Stimulated activated CD4-positive, alpha-beta T cell treated with anti-CD3 and anti-CD28 coated beads, TNF-alpha, amount 100 ng/mL, for 4 hours (primary cell): ENCODE measurements around the gene ACBD4.

ENCODE experiments used
- DNase-seq, 3 experiments: peaks; one replicate each; pipeline ENCODE4 v3.0.0-alpha.2; 2020; ENCODE audit warnings: low read depth in 3 of 3

Gene ACBD4

DNA sequence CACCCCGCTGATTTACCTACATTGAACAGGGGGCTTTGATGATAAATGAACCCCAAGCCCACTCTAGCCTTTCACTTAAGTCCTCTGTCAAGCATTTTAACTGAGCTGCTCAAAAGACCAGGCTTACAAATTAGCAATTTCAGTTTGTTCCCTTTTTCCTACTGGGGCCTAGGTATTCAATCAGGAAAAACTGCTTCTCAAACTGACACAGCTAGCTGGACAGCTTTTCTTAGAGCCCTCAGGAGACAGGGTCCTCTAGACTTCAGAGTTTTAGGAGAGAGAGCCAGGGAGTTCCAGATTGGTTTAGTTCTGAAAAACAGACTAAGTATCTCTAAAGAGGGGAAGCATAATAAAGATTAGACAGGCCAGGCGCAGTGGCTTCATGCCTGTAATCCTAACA, 20.0 kb downstream of the ACBD4 start:
- no peak for DNase-seq

DNA sequence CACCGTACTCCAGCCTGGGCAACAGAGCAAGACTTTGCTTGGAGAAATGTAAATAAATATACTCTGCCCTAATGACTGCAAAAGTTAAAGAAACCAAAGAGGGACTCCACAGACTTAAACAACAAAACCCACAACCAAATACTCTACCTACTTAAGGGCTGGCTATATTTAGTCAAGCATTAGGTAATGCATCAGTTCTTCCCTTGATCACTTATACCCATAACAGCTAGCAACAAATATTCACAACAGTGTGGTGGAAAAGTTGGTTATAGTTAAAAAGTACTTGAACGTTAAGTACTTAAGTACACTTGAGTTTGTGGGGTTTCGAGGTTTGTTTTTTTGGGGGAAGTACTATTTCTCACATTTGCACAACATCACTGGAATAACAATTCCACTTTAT, 20.8 kb downstream of the ACBD4 start:
- DNase-seq = no peak

DNA sequence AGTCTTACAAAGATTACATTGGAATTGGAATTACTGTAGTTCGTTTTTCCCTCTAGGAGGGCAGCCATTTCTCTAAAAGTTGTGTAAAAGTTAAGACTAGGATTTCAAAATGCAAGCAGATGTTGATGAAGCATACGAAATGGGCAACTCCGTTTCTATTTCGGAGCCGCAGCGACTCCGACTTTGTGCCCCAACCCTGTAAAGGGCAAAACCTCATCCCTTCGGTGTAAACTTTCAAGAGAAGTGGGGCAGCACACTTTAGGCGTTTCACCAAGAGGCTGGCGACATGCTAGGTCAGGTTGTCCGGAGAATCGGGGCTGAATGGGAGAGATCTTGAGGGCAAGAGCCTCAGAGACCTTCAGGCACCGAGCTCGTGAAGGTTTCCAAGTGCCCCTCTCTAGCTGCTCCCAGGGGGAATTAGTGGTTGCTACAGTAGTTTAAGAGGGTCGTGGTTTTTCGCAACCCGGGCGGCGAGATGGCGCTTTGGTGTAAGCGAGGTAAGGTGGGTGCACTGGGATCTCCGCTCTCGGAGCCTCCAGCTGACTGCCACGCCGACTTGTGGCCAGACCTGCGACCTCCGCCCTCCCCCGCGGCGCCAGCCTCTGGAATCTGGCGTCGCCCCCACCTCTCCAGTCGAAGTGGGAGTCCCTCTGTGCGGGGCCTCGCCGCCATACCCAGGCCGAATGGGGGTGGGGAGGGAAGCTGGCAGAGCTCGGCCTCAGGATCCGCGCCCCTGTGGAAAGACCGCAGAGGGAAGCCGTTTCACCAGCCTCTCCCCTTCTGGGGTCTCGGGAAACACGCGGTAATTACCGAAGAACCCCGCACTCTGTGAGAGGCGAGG, 25.2 kb downstream of the ACBD4 start:
- peak in 2 of 3 experiments; percentile 53 to 59 for DNase-seq

DNA sequence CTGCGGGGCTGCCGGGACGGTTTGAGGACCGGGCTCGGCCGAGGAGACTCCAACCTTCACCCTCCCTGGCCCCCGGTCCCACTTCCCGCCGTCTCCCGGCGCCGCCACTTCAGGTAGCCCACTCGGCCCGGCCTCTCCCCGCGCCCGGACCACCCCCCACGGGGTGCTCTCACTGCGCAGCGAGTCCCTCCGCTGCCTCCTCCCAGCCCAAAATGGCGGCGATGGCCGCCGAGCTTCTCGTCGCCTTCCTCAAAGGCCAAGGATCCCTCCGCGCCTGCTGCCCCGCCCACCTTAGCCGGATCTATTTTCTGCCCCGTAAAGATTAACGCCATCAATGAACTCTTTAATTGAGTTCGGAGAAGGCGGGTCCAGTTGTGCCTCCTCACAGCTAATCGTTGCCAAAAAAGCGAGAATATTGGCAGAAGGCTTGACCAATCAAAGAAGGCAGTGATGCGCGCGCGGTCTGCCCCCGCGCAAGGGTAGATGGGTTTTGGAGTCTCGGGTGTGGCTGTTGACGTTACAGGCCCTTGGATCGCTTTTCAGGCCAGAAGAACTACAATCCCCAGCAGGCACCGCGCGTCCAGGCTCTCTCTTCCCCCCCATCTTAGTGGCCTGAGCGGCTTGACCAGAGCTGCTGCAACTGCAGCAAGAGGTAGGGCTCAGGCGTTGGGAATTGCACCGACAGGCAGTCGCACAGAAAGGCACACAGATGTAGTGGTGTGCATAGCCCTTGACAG, 26.0 kb downstream of the ACBD4 start, which contains the start of gene HEXIM2:
HEXIM2 (plus strand) TSS at position 588 of the 737 bp plus-strand sequence. CDS start 919 bp downstream, outside the sequence.
- DNase-seq = peak; percentile 91 to 97 (median 96)

DNA sequence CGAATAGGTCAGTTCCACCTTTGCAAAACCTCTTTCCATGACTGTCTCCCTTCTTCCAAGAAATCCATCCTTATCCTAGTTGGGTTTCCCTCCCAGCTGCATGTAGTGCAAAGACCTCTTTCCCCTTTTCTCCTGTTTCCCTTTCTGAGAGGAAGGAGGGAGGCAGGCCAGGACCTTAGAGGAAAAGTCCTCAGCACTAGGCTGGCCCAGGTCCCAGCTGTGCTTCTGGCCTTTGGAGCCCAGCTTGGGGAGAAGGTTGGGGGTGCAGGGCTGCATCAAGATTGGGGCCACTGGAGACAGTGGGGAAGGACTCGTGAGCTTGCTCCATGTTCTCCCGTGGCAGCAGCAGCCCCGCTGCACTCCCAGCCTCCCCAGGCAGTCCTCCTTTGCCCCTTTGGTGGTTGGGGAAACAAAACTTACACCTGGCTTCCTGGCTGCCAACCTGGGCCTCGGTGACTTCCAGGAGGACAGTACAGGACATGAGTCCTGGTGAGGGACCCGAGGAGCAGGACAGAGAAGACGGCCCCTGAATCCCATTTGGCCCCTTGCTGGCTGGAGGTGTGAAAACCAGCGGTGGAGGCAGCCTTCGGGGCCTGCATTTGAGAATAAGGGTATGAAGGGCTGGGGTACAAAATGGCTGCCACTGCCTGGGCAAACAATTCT, 26.7 kb downstream of the ACBD4 start:
- DNase-seq = no peak

GRCh38 chr17:45164734-45165269, 29.3 kb downstream of the ACBD4 start:
- DNase-seq = no peak

DNA sequence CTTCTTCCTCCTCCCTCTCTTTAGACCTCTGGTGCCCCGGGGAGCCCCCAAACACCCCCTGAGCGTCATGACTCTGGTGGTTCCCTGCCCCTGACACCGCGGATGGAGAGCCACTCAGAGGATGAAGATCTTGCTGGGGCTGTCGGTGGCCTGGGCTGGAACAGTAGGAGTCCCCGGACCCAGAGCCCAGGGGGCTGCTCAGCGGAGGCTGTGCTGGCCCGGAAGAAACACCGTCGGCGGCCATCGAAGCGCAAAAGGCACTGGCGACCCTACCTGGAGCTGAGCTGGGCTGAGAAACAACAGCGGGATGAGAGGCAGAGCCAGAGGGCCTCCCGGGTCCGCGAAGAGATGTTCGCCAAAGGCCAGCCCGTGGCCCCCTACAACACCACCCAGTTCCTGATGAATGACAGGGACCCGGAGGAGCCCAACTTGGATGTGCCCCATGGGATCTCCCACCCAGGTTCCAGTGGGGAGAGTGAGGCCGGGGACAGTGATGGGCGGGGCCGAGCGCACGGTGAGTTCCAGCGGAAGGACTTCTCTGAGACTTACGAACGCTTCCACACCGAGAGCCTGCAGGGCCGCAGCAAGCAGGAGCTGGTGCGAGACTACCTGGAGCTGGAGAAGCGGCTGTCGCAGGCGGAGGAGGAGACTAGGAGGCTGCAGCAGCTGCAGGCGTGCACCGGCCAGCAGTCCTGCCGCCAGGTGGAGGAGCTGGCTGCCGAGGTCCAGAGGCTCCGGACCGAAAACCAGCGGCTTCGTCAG, 33.7 kb downstream of the ACBD4 start:
- DNase-seq = no peak

DNA sequence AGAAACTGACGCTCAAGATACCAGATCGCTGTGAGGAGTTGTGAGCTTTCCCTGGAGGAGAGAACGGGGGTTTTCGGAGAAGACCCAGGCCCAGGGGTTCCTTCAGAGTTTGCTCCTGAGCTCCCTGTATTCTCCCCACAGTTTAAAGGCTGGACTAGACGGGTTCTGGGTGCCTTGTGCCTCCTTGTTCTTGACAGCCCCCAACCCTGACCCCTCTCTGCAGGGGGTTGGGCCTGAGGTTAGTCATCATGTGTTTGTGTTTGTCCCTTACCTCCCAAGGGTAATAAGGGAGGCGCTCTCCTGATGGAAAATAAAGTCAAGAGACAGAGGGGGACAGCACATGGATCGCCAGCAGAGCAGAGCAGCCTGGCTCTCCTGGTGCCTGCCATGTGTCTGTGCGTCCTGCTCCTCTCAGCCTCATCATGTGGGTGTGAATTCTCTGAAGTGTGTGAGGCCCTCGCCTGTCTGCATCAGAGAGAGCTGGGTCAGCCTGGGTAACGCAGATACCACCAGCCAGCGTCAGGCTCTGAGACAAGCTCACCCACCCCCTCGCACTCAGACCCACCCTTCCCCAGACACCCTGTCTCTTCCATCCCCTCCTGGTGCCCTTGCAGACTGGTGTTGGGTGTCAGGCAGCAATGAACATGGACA, 34.9 kb downstream of the ACBD4 start:
- DNase-seq = no peak

DNA sequence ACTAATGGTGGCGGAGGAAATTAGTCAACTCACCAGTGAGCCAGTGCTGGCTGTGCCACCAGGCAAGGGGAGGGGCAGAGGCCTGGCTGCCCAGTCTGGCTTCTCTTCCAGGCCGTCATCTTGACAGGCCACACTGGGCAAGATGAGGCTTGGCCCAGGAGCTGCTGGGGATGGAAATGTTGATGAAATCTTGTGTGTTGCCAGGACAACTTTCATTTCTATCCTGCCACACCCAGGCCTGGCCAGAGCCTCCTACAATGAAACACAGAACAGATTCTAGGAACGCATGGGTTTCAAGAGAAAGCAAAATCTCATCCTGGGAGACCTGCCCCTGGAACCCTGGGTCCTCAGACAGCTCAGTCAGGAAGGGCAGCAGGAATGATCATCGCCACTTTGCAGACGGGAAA, 35.4 kb downstream of the ACBD4 start:
- no peak for DNase-seq

- no peak for DNase-seq
These were observed 36.1 kb downstream of the ACBD4 start for GRCh38 chr17:45171338-45172231.

DNA sequence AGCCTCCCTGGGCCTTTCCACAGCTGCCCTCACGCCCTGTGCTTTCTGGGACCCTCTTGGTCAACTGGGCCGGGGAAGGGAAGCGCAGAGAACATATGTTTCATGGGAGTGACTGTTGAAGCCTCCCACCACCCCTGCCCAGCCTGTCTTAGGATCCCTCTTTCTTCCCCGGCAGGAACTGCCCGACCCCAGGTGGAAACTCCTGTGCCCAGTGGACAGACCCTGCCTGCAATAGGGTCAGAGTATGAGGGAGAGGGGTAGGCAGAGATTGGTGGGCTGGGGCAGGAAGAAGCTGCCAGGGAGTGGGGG, 36.7 kb downstream of the ACBD4 start:
- no peak for DNase-seq

GRCh38 chr17:45172541-45173286, 37.2 kb downstream of the ACBD4 start:
- peak in 1 of 3 experiments; percentile 35 for DNase-seq

GRCh38 chr17:45175759-45176115, 40.2 kb downstream of the ACBD4 start:
- no peak for DNase-seq

DNA sequence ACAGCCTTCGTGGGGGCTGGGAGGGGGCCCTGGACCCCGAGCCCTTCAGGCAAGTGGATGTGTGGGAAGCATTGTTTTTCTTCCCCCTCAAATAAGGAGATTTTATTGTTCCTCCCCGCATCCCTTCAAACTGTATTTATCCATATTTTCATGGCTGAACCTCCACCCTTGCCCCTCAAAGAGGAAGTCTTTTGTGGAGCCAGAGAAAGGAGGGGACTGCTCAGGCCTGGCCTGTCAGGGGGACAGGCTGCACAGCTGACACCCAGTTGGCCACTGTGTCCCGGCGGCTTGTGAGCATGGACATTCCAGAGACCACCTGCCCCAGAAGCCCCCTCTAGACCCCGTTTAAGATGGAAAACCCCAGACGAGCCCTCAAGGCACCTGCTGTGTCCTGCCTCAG, 42.1 kb downstream of the ACBD4 start:
- DNase-seq = no peak

DNA sequence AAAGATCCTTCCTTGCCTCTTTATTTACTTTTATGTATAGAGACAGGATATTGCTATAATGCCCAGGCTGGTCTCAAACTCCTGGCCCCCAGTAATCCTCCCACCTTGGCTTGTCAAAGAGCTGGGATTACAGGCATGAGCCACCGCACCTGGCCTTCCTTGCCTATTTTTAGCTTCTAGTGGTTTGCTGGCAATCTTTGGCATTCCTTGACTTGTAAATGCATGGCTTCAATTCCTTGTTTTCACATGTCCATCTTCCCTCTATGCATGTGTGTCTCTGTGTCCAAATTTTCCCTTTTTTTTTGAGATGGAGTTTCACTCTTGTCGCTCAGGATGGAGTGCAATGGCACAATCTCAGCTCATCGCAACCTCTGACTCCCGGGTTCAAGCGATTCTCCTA, 48.7 kb downstream of the ACBD4 start:
- no peak for DNase-seq

DNA sequence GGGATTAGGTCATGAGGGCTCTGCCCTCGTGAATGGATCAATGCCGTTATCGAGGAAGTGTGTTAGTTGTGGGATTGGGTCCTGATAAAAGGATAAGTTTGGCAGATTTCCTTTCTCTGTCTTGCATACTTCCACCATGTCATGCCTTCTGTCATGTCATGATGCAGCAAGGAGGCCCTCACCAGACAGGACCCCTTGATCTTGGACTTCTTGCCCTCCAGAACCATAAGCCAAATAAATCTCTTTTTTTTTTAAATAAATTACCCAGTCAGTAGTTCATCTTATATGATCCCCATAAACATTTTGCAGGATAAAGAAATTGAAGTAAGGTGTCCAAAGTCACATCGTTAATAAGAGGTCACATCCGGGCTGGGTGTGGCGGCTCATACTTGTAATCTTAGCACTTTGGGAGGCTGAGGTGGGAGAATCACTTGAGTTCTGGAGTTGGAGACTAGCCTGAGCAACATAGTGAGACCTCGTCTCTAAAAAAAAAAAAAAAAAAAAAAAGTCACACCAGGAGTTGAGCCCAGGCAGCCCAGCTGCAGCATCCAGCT, 51.4 kb downstream of the ACBD4 start:
- no peak for DNase-seq

DNA sequence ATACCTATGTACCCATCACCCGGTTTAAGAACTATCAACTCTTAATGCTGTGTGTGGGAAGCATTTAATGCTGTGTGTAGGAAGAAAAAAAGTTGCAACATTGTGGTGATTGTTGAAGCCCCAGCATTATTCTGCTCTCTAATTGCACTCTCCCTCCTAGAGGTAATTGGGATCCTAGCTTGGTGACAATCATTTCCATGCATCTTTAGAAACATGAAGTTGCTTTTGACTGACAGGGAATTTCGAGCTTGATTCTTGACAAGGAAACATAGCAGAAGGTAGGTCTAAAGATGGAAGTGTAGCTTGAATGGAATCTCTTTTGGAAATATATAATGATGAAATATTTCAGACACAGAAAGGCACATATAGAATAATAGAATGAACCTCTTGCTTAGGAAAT, 53.5 kb downstream of the ACBD4 start:
- no peak for DNase-seq

DNA sequence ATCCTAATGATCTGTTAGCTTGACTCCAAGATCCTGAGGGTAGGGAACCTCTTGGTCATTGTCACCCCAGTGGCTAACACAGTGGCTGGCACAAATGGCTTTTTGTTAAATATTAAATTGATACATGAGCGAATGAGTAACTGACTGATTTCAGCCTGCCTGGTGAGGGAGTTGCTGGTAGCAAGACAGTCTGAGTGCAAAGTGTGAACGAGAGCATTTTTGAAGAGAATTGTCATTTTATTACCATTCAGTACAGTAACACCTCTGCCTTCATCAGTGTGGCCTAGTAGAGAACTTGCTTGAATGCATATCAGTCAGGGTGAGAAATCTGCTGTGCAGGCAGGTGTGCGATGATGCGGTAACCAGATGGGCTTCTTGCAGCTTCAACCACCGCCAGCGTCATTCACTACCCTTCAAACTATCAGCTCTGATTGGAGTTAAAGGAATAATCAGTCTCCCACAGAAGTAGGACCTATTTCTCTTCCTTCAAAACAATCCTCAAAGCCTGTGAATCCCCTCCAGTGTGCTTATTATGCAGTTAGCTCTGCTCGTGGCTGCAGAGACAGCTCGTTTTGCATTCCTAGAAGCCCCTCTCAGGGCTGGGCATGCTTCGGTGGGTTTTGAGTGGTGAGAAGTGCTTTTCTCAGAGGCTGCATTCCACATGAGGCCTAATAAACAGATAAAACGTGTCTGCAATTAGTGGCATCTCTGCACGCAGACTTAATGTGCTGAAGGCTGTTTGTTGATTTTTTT, 55.2 kb downstream of the ACBD4 start:
- no peak for DNase-seq
